PFSK-1 (cell line): ENCODE data around the gene FAM3C.

Source experiments
- POLR2AphosphoS5 ChIP-seq: IDR thresholded peaks from 2 replicates; pipeline ENCODE4 v1.6.1; 2012; ENCODE audit warnings: low read depth, mild to moderate bottlenecking, control low read depth, low read length, moderate library complexity
- TAF1 ChIP-seq: IDR thresholded peaks from 2 replicates; pipeline ENCODE4 v1.6.1; 2012; ENCODE audit warnings: low read length, control low read depth, borderline replicate concordance; ENCODE audit not compliant: insufficient read depth
- TF ChIP-seq, protein P1 (sequence below), 2 experiments: IDR thresholded peaks; 2 replicates each; pipeline versions ENCODE4 v1.6.1 to v1.8.0; 2011 to 2012; ENCODE audit warnings: low read depth in 2 of 2, low read length in 2 of 2, control low read depth in 1 of 2, inconsistent platforms in 1 of 2, mild to moderate bottlenecking in 1 of 2, moderate library complexity in 1 of 2; ENCODE audit not compliant: insufficient read depth in 1 of 2

DNA sequence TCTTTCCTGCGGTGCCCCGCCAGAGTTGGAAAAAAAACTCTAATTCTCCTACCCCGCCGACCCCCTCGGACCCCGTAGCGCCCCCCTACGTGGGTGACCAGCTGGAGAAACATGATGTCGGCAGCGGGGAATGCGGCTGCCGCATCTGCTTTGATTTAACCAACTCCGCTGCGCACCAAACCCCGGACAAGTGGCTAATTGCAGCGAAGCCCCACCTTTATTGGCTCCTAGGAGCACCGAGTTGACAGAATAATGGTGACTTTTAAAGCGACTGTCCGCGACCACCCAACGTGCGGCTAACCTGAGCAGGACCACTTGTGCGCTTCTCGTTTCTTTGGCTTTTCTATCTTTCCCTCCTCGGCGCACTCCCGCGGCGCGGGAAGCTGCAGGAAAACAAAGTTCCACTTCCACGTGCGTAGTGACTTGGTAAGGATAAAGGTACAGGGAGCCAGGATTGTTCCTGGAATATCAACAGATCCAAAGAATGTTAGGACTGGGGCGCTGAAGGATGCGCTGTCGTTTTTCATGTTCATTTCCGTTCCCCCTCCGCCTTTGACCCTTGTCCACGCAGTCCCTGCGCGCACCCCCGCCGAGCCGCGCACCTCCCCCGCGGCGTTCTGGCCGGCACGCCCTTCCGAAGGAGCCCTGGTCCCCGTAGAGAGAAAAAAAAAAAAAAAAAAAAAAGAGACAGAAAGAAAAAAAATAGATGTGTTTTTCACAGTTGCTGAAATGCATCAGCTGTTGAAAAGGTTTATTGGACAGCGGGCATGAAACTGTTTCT, 65.9 kb downstream of the FAM3C start:
- no peak for TF ChIP-seq POLR2AphosphoS5
- TF ChIP-seq, protein P1, sequence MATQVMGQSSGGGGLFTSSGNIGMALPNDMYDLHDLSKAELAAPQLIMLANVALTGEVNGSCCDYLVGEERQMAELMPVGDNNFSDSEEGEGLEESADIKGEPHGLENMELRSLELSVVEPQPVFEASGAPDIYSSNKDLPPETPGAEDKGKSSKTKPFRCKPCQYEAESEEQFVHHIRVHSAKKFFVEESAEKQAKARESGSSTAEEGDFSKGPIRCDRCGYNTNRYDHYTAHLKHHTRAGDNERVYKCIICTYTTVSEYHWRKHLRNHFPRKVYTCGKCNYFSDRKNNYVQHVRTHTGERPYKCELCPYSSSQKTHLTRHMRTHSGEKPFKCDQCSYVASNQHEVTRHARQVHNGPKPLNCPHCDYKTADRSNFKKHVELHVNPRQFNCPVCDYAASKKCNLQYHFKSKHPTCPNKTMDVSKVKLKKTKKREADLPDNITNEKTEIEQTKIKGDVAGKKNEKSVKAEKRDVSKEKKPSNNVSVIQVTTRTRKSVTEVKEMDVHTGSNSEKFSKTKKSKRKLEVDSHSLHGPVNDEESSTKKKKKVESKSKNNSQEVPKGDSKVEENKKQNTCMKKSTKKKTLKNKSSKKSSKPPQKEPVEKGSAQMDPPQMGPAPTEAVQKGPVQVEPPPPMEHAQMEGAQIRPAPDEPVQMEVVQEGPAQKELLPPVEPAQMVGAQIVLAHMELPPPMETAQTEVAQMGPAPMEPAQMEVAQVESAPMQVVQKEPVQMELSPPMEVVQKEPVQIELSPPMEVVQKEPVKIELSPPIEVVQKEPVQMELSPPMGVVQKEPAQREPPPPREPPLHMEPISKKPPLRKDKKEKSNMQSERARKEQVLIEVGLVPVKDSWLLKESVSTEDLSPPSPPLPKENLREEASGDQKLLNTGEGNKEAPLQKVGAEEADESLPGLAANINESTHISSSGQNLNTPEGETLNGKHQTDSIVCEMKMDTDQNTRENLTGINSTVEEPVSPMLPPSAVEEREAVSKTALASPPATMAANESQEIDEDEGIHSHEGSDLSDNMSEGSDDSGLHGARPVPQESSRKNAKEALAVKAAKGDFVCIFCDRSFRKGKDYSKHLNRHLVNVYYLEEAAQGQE (IDR thresholded peaks at IDR 0.05; ENCODE audit: insufficient read depth in 1 of 2, low read depth in 2 of 2, low read length in 2 of 2), result no peak
- TF ChIP-seq TAF1, result no peak
